HepG2 (cell line): ENCODE results near the gene GFRA3. TPM values are rescaled to one million over a fixed set of nuclear protein-coding genes. Genes with fewer than 3 reads are reported as not detected.

Source experiments
- EEA1 ChIP-seq: sonication (generic); formaldehyde crosslinking; IDR thresholded peaks from 2 replicates; pipeline ENCODE4 v1.5.1; 2020; ENCODE audit warnings: mild to moderate bottlenecking, missing genetic modification reagents, borderline replicate concordance
- GATAD2A ChIP-seq: IDR thresholded peaks from 2 replicates; pipeline ENCODE4 v1.6.1; 2016
- HDAC6 ChIP-seq: fragments of 200-600 bp; sonication (generic); IDR thresholded peaks from 2 replicates; pipeline ENCODE4 v1.7.0; 2017; ENCODE audit warnings: mild to moderate bottlenecking, antibody characterized with exemption, low read length, low read depth
- NCOA5 ChIP-seq: sonication (generic); formaldehyde crosslinking; IDR thresholded peaks from 2 replicates; pipeline ENCODE4 v1.4.0; 2020; ENCODE audit warnings: missing genetic modification reagents
- STAT5B ChIP-seq: sonication (generic); formaldehyde crosslinking; IDR thresholded peaks from 2 replicates; pipeline ENCODE4 v1.4.0; 2020; ENCODE audit warnings: missing genetic modification reagents
- TCF7 ChIP-seq: sonication (generic); IDR thresholded peaks from 2 replicates; pipeline ENCODE4 v1.6.1; 2016; ENCODE audit warnings: antibody characterized with exemption, low read depth
- ZKSCAN1 ChIP-seq: fragments of 150-350 bp; IDR thresholded peaks from 2 replicates; pipeline ENCODE4 v1.6.1; 2014; ENCODE audit warnings: low read length
- ZNF17 ChIP-seq: sonication (generic); formaldehyde crosslinking; IDR thresholded peaks from 2 replicates; pipeline ENCODE4 v1.5.0; 2020; ENCODE audit warnings: mild to moderate bottlenecking, missing genetic modification reagents
- ZNF263 ChIP-seq: sonication (generic); formaldehyde crosslinking; IDR thresholded peaks from 2 replicates; pipeline ENCODE4 v1.4.0; 2020; ENCODE audit warnings: missing genetic modification reagents
- ZNF563 ChIP-seq: sonication (generic); formaldehyde crosslinking; IDR thresholded peaks from 2 replicates; pipeline ENCODE4 v1.8.0; 2022; ENCODE audit warnings: mild to moderate bottlenecking, moderate library complexity, missing genetic modification reagents
- ZNF737 ChIP-seq: sonication (generic); formaldehyde crosslinking; IDR thresholded peaks from 2 replicates; pipeline ENCODE4 v1.5.0; 2020; ENCODE audit warnings: missing genetic modification reagents, mild to moderate bottlenecking, borderline replicate concordance
- ZNF883 ChIP-seq: sonication (generic); formaldehyde crosslinking; IDR thresholded peaks from 2 replicates; pipeline ENCODE4 v1.5.1; 2020; ENCODE audit warnings: mild to moderate bottlenecking, missing genetic modification reagents; ENCODE audit errors: not compliant biosample characterization
- polyA plus RNA-seq, 8 experiments: library from polyadenylated mRNA; depleted of rRNA in 3 of 8; stranded (reverse) in 7 of 8; unstranded in 1 of 8; fragments of >200 nt; fragmentation: Illumina TruSeq in 4 of 8; extraction: Trizol in 4 of 8; gene quantifications; 2 replicates each; pipeline versions ENCODE4 v1.2.1 to v1.2.3, GENCODE V29; 2011 to 2016; ENCODE audit warnings: low read depth in 4 of 8, missing spikeins in 1 of 8, mixed read lengths in 1 of 8; ENCODE audit not compliant: insufficient read depth in 1 of 8
- total RNA-seq, 5 experiments: library from RNA; depleted of rRNA; stranded (reverse); fragments of >200 nt; fragmentation: Illumina TruSeq; extraction: Trizol; gene quantifications; 2 replicates each; pipeline ENCODE4 v1.2.3, GENCODE V29; 2016; ENCODE audit warnings: low read depth in 1 of 5
- TF ChIP-seq, protein P1 (sequence below): sonication (generic); formaldehyde crosslinking; IDR thresholded peaks from 2 replicates; pipeline ENCODE4 v1.5.1; 2020; ENCODE audit warnings: mild to moderate bottlenecking, missing genetic modification reagents
- TF ChIP-seq, protein P2 (sequence below): IDR thresholded peaks from 2 replicates; pipeline ENCODE4 v1.6.1; 2016; ENCODE audit warnings: mild to moderate bottlenecking
- TF ChIP-seq, protein P3 (sequence below): sonication (generic); formaldehyde crosslinking; IDR thresholded peaks from 2 replicates; pipeline ENCODE4 v1.9.0; 2021; ENCODE audit warnings: mild to moderate bottlenecking, missing genetic modification reagents
- TF ChIP-seq, protein P4 (sequence below): sonication (generic); formaldehyde crosslinking; IDR thresholded peaks from 2 replicates; pipeline ENCODE4 v1.4.0; 2020; ENCODE audit warnings: missing genetic modification reagents, borderline replicate concordance
- TF ChIP-seq, protein P5 (sequence below): sonication (generic); formaldehyde crosslinking; IDR thresholded peaks from 2 replicates; pipeline ENCODE4 v1.8.0; 2022; ENCODE audit warnings: mild to moderate bottlenecking, missing genetic modification reagents; ENCODE audit not compliant: insufficient replicate concordance

GFRA3 gene
- total and polyA plus RNA-seq, 2 of the 13 experiments (the other 11 are each of a cell fraction or from before 2014, with no cell fraction given) = 0.27 to 0.30 TPM

DNA sequence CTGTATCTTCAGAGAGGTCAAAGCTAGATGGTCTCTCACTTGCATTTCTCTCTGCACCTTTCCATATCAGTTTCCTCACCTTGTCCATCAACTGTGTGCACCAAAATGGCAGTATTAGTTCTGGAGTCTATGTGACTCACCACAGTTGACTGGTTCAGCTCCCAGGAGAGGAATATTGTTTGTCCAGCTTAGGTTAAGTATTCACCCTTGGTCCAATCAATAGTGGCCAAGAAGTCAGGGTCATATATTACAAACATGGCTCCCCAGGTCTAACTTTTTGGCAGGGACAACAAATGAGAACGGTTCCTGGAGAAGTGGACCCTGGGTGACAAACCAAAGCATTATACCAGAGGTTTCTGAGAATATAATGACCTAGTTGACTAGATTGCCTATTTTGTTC is 36.4 kb downstream of the GFRA3 start (continued):
- TF ChIP-seq, protein P1, sequence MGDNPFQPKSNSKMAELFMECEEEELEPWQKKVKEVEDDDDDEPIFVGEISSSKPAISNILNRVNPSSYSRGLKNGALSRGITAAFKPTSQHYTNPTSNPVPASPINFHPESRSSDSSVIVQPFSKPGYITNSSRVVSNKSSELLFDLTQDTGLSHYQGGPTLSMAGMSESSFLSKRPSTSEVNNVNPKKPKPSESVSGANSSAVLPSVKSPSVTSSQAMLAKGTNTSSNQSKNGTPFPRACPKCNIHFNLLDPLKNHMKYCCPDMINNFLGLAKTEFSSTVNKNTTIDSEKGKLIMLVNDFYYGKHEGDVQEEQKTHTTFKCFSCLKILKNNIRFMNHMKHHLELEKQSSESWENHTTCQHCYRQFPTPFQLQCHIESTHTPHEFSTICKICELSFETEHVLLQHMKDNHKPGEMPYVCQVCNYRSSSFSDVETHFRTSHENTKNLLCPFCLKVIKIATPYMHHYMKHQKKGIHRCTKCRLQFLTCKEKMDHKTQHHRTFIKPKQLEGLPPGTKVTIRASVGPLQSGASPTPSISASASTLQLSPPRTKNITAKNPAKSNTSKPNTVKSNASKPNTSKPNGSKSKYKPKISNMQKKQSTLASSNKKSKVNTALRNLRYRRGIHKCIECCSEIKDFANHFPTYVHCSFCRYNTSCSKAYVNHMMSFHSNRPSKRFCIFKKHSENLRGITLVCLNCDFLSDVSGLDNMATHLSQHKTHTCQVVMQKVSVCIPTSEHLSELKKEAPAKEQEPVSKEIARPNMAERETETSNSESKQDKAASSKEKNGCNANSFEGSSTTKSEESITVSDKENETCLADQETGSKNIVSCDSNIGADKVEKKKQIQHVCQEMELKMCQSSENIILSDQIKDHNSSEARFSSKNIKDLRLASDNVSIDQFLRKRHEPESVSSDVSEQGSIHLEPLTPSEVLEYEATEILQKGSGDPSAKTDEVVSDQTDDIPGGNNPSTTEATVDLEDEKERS (CRISPR knock-in tag) = no peak
- TF ChIP-seq ZNF883 (CRISPR knock-in tag) (no peak), ZNF563 (CRISPR knock-in tag) (no peak), HDAC6 (no peak), ZNF17 (no peak), TCF7 (no peak), GATAD2A (CRISPR knock-in tag) (peak; percentile 23; the same call in 1 of the 2 replicates), ZNF263 (CRISPR knock-in tag) (no peak), EEA1 (CRISPR knock-in tag) (no peak), STAT5B (no peak), NCOA5 (CRISPR knock-in tag) (no peak), ZKSCAN1 (no peak), ZNF737 (CRISPR knock-in tag) (no peak)
- TF ChIP-seq, protein P2, sequence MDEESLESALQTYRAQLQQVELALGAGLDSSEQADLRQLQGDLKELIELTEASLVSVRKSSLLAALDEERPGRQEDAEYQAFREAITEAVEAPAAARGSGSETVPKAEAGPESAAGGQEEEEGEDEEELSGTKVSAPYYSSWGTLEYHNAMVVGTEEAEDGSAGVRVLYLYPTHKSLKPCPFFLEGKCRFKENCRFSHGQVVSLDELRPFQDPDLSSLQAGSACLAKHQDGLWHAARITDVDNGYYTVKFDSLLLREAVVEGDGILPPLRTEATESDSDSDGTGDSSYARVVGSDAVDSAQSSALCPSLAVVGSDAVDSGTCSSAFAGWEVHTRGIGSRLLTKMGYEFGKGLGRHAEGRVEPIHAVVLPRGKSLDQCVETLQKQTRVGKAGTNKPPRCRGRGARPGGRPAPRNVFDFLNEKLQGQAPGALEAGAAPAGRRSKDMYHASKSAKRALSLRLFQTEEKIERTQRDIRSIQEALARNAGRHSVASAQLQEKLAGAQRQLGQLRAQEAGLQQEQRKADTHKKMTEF (CRISPR knock-in tag) = no peak
- TF ChIP-seq, protein P3, sequence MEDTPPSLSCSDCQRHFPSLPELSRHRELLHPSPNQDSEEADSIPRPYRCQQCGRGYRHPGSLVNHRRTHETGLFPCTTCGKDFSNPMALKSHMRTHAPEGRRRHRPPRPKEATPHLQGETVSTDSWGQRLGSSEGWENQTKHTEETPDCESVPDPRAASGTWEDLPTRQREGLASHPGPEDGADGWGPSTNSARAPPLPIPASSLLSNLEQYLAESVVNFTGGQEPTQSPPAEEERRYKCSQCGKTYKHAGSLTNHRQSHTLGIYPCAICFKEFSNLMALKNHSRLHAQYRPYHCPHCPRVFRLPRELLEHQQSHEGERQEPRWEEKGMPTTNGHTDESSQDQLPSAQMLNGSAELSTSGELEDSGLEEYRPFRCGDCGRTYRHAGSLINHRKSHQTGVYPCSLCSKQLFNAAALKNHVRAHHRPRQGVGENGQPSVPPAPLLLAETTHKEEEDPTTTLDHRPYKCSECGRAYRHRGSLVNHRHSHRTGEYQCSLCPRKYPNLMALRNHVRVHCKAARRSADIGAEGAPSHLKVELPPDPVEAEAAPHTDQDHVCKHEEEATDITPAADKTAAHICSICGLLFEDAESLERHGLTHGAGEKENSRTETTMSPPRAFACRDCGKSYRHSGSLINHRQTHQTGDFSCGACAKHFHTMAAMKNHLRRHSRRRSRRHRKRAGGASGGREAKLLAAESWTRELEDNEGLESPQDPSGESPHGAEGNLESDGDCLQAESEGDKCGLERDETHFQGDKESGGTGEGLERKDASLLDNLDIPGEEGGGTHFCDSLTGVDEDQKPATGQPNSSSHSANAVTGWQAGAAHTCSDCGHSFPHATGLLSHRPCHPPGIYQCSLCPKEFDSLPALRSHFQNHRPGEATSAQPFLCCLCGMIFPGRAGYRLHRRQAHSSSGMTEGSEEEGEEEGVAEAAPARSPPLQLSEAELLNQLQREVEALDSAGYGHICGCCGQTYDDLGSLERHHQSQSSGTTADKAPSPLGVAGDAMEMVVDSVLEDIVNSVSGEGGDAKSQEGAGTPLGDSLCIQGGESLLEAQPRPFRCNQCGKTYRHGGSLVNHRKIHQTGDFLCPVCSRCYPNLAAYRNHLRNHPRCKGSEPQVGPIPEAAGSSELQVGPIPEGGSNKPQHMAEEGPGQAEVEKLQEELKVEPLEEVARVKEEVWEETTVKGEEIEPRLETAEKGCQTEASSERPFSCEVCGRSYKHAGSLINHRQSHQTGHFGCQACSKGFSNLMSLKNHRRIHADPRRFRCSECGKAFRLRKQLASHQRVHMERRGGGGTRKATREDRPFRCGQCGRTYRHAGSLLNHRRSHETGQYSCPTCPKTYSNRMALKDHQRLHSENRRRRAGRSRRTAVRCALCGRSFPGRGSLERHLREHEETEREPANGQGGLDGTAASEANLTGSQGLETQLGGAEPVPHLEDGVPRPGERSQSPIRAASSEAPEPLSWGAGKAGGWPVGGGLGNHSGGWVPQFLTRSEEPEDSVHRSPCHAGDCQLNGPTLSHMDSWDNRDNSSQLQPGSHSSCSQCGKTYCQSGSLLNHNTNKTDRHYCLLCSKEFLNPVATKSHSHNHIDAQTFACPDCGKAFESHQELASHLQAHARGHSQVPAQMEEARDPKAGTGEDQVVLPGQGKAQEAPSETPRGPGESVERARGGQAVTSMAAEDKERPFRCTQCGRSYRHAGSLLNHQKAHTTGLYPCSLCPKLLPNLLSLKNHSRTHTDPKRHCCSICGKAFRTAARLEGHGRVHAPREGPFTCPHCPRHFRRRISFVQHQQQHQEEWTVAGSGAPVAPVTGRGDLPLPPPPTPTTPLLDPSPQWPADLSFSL (CRISPR knock-in tag) = no peak
- TF ChIP-seq, protein P4, sequence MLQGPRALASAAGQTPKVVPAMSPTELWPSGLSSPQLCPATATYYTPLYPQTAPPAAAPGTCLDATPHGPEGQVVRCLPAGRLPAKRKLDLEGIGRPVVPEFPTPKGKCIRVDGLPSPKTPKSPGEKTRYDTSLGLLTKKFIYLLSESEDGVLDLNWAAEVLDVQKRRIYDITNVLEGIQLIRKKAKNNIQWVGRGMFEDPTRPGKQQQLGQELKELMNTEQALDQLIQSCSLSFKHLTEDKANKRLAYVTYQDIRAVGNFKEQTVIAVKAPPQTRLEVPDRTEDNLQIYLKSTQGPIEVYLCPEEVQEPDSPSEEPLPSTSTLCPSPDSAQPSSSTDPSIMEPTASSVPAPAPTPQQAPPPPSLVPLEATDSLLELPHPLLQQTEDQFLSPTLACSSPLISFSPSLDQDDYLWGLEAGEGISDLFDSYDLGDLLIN (CRISPR knock-in tag) = no peak
- TF ChIP-seq, protein P5, sequence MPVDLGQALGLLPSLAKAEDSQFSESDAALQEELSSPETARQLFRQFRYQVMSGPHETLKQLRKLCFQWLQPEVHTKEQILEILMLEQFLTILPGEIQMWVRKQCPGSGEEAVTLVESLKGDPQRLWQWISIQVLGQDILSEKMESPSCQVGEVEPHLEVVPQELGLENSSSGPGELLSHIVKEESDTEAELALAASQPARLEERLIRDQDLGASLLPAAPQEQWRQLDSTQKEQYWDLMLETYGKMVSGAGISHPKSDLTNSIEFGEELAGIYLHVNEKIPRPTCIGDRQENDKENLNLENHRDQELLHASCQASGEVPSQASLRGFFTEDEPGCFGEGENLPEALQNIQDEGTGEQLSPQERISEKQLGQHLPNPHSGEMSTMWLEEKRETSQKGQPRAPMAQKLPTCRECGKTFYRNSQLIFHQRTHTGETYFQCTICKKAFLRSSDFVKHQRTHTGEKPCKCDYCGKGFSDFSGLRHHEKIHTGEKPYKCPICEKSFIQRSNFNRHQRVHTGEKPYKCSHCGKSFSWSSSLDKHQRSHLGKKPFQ (CRISPR knock-in tag) = no peak
